ENCODE data around the gene BNIP1.

BNIP1 gene

GRCh38 chr5:173187054-173187743, 42.9 kb downstream of the BNIP1 start:
- Histone ChIP-seq H3K27me3 (replicated peaks) (no peaks in the 10 kb centered on the region), H3K27ac (no peak overlapping the region), H3K36me3 (replicated peaks) (no peaks in the 10 kb centered on the region), H3K4me3 (ENCODE audit: low read depth, low read length) (no peak overlapping the region)
- TF ChIP-seq CTCF (IDR thresholded peaks at IDR 0.05; ENCODE audit: low read depth, low read length, missing control alignments): peak; percentile 16
- no peak for DNase-seq
- in situ Hi-C loops (cut with HindIII; ENCODE audit: low pct_ligation_motif_present, low sequenced_read_pairs): no loop called here

DNA sequence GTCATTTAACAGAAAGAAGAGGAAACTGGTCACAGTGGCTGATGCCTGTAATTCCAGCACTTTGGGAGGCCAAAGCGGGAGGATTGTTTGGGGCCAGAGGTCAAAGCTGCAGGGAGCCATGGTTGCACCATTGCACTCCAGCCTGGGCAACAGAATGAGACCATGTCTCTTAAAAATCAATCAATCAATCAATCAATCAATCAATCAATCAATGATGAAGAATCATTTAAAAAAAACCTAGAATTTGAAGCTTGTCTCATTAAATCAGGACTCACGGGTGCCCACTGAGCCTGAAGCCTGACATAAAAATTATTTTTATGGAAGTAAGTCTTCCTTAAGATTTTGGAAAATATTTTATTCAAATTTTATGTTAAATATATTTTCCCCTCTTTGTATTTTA, 43.9 kb downstream of the BNIP1 start:
- Histone ChIP-seq H3K27me3 (replicated peaks) (no peaks in the 10 kb centered on the region), H3K27ac (no peak overlapping the region), H3K36me3 (replicated peaks) (no peaks in the 10 kb centered on the region), H3K4me3 (ENCODE audit: low read depth, low read length) (no peak overlapping the region)
- in situ Hi-C loops (cut with HindIII; ENCODE audit: low pct_ligation_motif_present, low sequenced_read_pairs): no loop called here
- TF ChIP-seq CTCF (IDR thresholded peaks at IDR 0.05; ENCODE audit: low read depth, low read length, missing control alignments): no peak
- no peak for DNase-seq

GRCh38 chr5:173191015-173191414, 46.7 kb downstream of the BNIP1 start:
- in situ Hi-C loops (cut with HindIII; ENCODE audit: low pct_ligation_motif_present, low sequenced_read_pairs): no loop called here
- H3K4me3 ChIP-seq (ENCODE audit: low read depth, low read length): no peak overlapping the region
- no peak for DNase-seq
- no peaks in the 10 kb centered on the region for H3K36me3 ChIP-seq (replicated peaks)
- no peak for TF ChIP-seq CTCF (IDR thresholded peaks at IDR 0.05; ENCODE audit: low read depth, low read length, missing control alignments)
- no peak overlapping the region for H3K27ac ChIP-seq
- H3K27me3 ChIP-seq (replicated peaks): no peaks in the 10 kb centered on the region

GRCh38 chr5:173191561-173191960, 47.2 kb downstream of the BNIP1 start:
- no peak for TF ChIP-seq CTCF (IDR thresholded peaks at IDR 0.05; ENCODE audit: low read depth, low read length, missing control alignments)

GRCh38 chr5:173192561-173192960, 48.2 kb downstream of the BNIP1 start:
- no peak for TF ChIP-seq CTCF (IDR thresholded peaks at IDR 0.05; ENCODE audit: low read depth, low read length, missing control alignments)
- in situ Hi-C loops (cut with HindIII; ENCODE audit: low pct_ligation_motif_present, low sequenced_read_pairs): no loop called here
- H3K4me3 ChIP-seq (ENCODE audit: low read depth, low read length): no peak overlapping the region
- no peak for DNase-seq
- no peaks in the 10 kb centered on the region for H3K27me3 ChIP-seq (replicated peaks)
- no peak overlapping the region for H3K27ac ChIP-seq
- no peaks in the 10 kb centered on the region for H3K36me3 ChIP-seq (replicated peaks)

More at GRCh38 chr5:173191561-173191960, 47.2 kb downstream of the BNIP1 start:
- Histone ChIP-seq H3K36me3 (replicated peaks) (no peaks in the 10 kb centered on the region), H3K4me3 (ENCODE audit: low read depth, low read length) (no peak overlapping the region), H3K27ac (no peak overlapping the region), H3K27me3 (replicated peaks) (no peaks in the 10 kb centered on the region)
- in situ Hi-C loops (cut with HindIII; ENCODE audit: low pct_ligation_motif_present, low sequenced_read_pairs): no loop called here
- no peak for DNase-seq
